Endometrial microvascular endothelial cells (primary cell): Measurements from ENCODE around the gene BCAS3. TPM values are rescaled to one million over a fixed set of nuclear protein-coding genes. Genes with fewer than 3 reads are reported as not detected.
"Not testable (repeated sequence)": the region's sequence is repeated elsewhere in the genome, so short reads cannot be mapped to it uniquely, and the experiment has no call there.

Source experiments
- in situ Hi-C: cut with HindIII; loops from 2 replicates; pipeline ENCODE4 v1.10.0; 2017; ENCODE audit warnings: low sequenced_read_pairs, low pct_unique_long_range_greater_than_20kb; ENCODE audit errors: inconsistent ontology term
- total RNA-seq: library from RNA; depleted of rRNA; stranded (reverse); fragments of >200 nt; gene quantifications from one replicate; pipeline ENCODE4 v1.2.3, GENCODE V29; 2015; ENCODE audit errors: inconsistent ontology term

The BCAS3 gene
- total RNA-seq, 1 donor from 2014 or later: 21.2 TPM

DNA sequence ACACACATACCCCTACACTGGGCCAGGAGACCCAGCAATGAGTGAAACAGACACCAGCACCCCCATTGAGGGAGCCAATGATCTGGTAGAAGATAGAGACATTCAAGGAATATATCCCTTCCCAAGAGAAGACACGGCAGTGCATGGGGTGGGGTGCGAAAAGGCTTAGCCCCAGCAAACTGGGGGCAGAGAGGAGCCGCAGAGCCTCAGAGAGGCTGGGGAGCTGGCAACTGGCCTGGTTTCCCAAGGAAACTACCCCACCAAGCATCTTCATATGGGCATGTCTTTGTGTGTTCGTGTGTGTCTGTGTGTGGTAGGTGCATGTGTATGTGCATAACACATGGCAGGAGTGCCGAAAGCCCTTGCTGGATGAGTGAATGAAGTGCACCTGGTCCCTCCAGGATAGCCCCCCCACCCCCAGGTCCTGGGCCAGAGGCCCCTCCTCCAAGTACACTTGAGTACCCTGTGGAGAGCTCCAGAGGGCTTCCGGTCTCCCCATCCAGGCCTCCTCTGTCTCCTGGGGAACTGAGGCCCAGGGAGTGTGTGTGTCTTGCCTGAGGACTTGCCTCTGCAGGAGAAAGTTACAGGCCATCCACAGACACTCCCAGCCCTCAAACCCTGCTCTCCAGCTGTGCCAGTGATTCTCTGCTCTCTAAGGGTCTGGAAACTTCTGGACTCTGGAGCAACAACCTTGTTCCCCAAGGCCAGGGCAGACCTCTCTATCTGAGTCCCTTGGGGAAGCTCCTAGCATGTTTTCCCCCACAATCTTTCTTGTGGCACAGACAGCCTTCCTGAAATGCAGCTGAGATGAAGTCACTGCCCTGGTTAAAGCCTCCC lies 737.9 kb downstream of the BCAS3 start:
- in situ Hi-C loops: no loop called here

DNA sequence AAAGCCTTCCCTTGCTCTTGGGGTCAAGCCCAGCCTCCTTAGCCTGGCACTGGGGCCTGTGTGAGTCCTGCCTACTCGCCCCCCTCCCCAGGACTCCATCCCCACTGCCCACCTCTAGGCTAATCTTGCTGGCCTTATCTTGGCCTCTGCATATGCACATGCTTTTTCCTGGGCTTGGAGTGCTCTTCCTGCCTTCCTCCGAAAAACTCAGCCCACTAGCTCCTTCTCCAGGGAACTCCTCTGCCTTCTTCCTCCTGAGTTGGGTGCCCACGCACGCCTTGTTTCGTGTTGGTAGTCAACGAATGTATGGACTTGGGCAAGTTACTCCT lies 738.5 kb downstream of the BCAS3 start:
- in situ Hi-C loops: no loop called here

DNA sequence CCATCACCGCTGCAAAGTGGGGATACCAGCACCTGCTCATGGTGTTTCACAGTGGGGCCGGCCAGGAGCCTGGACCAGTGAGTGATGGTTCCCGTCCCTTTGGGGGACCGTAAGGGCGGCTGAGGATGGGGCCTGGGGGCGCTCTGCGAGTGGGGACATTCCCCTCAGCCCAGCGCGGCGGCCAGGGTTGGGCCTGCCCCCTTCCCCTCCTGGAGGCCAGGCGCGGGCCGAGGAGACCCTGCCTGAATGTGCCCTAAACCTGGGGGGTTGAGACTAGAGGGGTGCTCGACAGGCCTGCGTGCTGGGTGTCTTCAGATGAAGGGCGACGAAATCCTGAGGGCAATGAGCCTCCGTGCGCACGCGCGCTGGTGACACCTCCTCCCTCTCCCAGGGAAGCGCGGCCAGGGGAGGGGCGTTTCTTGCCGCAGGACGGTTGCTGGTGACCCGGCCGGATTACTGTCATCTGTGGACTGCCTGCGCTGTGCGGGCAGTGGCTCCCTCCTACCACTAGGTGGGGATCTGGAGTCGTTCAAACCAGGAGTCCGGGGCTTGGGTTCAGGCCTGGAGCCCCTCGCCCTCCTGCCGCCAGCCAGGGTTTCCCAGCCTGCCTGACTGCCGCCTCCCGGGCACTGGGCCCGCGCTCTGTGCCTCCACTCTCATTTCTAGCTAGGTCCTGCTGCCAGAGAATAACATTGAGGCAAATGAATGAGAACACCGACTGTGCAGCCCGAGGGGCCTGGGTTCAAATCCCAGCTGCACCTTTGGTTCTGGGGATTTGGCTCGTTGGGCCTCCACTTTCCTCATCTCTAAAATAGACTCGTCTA lies 739.1 kb downstream of the BCAS3 start:
- in situ Hi-C loops: no loop called here

DNA sequence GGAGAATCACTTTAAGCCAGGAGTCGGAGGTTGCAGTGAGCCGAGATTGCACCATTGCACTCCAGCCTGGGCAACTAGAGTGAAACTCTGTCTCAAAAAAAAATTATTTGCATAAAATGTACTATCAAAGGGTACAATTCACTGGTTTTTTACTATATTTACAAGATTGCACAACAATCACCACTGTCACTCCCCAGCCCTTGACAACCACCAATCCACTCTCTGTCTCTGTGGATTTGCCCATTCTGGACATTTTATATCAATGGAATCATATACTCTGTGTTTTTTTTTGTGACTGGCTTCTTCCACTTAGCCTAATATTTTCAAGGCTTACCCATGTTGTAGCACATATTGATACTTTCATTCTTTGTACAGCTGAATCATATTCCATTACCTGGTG lies 740.8 kb downstream of the BCAS3 start:
- in situ Hi-C loops: no loop called here

DNA sequence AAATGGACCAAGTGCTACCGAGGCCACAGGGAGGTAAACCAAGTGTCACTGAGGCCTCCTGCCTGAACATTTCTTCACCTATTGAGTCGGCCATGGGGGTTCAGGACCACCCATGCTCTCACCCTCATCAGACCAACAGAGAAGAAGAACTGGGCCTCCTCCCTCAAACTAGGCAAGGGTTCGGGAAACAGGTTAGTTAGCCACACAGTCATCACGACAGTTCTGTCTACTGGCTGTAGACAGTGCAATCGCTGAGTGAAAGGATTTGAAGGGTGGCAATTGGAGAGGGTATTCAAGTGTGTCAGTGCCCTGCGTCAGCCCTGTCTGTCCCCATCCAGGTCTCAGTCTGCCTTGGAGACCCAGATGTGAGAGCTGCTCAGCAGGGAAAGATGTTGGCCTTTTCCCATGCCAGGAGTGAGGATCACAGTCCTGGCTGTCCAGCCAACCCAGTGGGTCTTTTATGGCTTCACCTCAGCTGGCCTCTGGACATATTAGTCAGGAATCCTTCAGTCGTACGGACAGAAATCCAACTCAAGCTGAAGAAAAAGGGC lies 741.9 kb downstream of the BCAS3 start:
- in situ Hi-C loops: no loop called here

DNA sequence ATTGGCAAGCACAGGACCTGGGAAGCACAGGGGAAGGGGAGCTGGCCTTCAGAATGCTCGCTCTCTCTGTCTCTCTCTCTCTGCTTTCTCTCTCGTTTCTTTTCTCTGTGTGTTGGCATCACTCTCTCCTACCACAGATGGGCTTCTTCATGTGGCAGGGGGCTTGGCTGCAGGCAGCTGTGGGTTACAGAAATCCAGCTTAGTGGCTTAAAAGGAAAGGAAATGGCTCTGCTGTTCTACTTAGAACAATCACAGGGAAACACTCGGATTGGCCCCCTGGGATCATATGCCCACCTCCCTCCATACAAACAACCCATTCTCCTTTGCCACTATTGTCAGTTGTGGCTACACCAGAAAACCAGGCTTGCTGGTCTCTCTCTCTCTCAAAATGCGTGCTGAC lies 742.4 kb downstream of the BCAS3 start:
- in situ Hi-C loops: no loop called here

DNA sequence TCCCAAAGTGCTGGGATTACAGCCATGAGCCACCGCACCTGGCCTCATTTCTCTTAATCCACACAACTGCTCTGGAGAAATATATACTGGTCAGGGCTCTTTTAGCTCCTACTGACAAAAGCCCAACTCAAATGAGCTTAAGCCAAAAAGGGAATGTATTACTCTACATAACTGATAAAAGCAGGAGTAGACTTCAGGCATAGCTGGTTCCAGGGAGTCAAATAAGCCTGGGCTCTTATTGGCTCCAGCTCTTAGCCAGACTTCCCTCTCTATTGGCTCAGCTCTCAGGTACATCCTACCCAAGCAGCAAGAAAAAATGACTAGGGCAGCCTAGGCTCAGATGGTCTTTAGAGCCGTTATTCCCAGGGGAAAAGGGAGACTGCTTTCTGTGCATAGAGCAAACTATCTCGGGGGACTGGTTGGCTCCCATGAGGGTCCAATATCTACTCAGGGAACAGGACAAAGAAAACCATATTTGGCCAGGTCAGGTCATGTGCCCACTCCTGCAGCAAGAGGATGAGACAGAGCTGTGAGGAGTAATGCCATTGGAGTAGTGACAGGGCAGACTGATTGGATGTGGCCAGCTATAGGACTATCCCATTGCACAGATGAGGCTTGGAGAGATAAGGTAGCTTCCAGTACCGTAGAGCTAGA lies 743.2 kb downstream of the BCAS3 start:
- in situ Hi-C loops: no loop called here

DNA sequence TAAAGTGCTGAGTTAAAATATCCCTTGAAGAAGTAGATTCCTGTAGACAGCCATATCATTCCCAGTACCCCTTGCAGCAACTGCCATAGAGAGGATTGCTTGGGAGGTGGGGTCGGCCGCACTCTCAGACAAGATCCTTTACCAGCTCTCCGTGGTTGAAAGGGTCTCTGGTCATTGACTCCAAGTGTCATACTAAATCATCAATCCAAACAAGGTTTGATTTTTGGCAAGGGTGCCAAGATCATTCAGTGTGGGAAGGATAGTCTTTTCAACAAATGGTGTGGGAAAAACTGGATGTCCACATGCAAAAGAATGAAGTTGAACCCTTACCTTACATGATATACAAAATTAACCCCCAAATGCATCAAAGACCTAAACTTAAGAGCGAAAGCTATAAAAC lies 743.8 kb downstream of the BCAS3 start:
- in situ Hi-C loops: no loop called here

DNA sequence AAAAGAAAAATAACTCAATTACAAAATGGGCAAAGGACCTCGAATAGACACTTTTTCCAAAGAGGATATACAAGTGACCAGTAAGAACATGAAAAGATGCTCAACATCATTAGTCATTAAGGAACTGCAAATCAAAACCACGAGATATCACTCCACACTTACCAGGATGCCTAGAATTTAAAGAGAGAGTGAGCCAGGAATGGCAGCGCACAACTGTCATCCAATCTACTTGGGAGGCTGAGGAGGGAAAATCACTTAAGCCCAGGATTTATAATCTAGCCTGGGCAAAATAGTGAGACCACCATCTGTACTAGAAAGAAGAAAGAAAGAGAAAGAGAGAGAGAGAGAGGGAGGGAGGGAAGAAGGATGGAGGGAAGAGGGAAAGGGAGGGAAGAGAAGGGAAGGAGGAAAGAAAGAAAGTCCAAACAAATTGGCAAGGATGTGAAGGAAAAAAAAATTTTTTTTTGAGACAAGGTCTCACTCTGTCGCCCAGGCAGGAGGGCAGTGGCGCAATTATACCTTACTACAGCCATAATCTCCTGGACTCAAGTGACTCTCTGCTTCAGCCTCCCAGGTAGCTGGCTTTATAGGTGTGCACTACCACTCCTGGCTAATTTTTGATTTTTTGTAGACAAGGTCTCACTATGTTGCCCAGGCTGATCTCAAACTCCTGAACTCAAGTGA lies 744.6 kb downstream of the BCAS3 start:
- in situ Hi-C loops: no loop called here

DNA sequence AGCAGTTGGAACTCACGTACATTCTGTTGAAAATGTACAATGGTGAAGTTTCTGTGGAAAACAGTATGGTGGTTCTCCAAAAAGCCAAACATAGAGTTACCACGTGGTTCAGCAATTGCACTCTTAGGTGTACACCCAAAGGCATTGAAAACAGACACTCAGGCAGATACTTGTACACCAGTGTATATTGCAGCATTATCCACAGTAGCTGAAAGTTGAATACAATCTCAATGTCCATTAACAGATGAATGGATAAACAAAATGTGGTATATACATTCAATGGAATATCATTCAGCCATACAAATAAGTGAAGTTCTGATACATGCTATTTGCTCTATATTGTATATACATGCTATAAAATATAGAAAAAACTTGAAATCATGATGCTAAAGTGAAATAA lies 745.2 kb downstream of the BCAS3 start:
- in situ Hi-C loops: no loop called here

DNA sequence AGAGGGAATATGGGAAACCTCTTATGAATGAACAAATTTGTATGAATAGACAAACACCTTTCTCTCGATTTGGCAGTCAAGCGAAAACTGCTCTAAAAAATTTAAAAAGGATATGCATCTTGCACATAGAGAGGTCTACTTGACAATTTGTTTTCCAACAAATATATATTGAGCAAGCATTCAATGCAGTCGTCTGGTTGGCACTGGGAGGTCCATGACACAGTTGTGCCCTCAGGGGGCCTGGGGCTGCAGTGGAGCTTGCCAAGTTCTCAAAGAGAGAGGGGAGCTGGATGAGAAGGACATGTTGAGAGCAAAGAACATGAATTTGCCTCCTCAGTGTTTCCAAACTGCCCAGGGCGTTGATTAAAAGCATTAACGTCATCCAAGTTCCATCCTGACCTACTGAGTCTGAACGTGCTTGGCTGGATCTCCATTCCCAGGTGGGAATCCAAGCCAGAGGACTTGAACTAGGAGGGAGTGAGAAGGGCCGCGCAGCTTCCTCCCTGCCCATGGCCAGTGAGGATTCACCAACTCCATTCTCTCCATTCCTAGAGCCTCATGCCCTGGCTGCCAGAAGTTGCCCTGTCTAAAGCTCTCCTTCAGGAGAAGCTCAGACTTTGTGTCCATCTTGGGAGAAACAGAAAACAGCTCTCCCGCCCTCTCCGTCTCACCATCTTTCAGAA lies 746.5 kb downstream of the BCAS3 start:
- in situ Hi-C loops: no loop called here

DNA sequence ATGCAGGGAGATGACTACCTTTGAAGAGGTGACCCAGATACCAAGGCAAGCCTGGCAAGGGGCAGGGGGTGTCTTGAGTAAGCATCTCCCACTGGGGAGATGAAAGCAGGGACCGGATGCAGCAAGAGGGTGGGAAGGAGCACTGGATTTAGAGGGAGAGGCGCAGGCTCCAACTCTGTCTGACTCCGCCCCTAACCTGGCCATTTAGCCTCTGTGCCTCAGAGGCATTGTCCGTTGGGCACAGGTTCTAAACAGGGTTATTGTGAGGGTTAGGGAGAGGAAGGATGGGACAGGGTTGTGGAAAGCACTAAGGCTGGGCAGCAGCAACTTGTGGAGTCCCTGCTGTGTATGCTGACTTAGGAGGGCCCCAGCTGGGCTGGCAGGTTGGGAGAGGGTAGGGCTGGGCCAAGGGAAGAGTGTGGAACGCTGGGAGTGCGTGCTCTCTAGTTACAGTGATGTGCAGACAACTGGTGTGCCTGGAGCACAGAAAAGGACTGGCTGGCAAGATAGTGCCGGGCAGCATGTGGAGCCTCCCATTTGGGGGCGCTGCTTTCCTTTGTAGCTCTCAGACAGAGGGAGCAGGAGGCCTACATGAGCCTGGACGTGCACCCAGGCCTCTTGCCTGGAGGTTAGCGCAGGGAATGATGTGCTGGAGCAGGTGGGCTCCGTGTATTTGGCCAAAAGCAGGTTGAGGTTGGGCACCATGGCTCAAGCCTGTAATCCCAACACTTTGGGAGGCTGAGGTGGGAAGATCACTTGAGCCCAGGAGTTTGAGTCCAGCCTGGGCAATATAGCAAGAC lies 748.2 kb downstream of the BCAS3 start:
- in situ Hi-C loops: no loop called here

DNA sequence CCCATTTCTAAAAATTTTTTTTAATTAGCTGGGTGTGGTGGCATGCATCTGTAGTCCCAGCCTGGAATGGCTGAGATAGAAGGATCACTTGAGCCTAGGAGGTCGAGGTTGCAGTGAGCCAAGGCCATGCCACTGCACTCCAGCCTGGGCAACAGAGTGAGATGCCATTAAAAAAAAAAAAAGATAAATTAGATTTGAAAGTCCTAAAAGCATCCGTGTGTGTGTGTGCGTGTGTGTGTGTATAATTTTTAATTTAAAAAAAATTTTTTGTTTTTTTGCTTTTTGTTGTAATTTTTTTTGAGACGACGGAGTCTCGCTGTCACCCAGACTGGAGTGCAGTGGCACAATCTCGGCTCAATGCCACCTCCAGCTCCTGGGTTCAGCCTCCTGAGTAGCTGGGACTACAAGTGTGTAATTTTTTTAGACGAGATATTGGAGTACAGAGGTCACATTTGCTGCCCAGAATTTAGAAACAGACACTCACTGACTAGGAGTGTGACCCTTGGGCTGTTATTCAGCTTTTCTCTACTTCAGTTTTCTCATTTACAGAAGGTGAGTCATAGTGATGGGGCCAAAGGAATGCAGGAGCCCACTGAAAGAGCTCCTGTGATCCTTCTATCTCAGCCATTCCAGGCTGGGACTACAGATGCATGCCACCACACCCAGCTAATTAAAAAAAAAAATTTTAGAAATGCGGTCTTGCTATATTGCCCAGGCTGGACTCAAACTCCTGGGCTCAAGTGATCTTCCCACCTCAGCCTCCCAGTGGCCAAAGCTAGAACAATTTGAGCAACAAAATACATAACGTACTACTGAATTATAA lies 749.0 kb downstream of the BCAS3 start:
- in situ Hi-C loops: no loop called here

DNA sequence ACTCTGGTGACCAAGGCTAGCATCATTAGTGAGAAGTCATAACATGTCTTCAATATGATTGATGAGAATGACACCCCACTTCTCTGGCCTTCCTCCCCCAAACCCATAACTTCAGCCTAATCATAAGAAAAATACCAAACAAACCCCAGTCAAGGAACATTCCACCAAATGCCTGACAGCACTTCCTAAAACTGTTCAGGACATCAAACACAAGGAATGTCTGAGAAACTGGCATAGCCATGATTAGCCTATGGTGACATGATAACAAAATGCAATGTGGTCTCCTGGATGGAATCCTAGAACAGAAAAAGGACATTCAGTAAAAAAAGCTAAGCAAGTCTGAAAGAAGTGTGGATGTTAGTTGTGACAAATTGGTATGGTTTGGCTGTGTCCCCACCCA lies 749.9 kb downstream of the BCAS3 start:
- in situ Hi-C loops: no loop called here

DNA sequence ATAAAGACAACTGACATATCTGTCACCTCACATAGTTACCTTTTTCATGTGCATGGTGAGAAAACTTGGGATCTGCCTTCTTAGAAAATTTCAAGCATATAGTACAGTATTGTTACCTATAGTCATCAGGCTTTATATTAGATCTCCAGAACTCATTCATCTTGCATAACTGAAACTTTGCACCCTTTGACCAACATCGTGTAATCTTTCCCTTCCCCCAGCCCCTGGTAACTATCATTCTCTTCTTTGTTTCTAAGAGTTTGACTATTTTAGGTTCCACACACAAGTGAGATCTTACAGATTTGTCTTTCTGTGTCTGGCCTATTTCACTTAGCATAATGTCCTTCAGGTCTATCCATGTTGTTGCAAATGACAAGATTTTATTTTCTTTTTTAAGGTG lies 751.6 kb downstream of the BCAS3 start:
- in situ Hi-C loops: no loop called here

DNA sequence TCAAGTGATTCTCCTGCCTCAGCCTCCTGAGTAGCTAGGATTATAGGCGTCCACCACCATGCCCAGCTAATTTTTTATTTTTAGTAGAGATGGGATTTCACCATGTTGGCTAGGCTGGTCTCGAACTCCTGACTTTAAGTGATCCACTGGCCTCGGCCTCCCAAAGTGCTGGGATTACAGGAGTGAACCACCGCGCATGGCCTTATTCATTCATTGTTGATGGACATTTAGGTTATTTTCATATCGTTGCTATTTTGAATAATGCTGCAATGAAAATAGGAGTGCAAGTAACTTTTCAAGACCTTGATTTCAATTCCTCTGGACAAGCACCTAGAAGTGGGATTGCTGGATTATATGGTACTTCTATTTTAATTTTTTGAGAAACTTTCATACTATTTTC lies 752.2 kb downstream of the BCAS3 start:
- in situ Hi-C loops: not testable (repeated sequence)
